Measurements from ENCODE around the gene GPR137B.

GPR137B gene

GRCh38 chr1:236206548-236206947 lies 64.2 kb downstream of the GPR137B start:
- peak; percentile 14 for DNase-seq

- no peak for DNase-seq
These were observed 64.8 kb downstream of the GPR137B start for GRCh38 chr1:236207121-236207520.

- no peak for DNase-seq
These were observed 65.2 kb downstream of the GPR137B start for GRCh38 chr1:236207569-236207968.

- DNase-seq, result no peak
These were observed 66.8 kb downstream of the GPR137B start for GRCh38 chr1:236209185-236209584.

- no peak for DNase-seq
These were observed 67.4 kb downstream of the GPR137B start for GRCh38 chr1:236209713-236210112.

DNA sequence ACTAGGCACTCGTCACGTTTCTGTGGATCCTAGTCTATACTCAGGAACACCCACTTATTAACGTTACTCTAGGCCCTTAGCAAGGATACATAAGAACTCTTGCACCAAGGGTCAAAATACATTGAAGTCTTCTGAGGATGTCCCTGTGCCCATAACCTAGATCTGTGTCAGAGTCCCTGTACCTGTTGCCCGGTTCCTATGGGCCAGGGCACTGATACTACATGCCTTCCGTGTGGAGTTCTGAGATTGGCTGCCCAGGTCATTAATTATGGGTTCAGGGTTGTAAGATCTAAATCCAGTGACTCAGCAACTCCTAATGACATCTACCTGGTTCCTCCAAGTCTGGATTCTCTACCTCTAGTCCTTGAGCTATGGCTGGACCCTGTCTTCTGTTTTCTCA lies 69.5 kb downstream of the GPR137B start:
- DNase-seq, result no peak

GRCh38 chr1:236213534-236213933 lies 71.2 kb downstream of the GPR137B start:
- DNase-seq, result no peak

DNA sequence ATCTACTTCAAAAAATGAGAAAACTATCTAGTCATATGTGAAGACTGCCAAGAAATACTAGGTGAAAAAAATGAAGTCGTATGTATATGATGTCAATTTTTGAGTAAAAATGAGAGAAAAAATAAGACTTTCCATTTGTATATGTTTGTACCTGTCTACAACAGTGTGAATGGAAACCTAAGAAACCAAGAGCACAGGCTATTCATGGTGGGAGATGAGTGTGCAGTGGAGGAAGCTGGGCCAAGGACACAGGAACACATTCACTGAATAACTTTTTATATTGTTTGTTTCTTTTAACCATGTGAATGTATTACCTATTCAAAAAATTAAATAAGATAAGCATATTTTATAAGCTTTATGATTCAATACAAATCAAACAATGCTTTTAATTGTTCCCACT lies 72.4 kb downstream of the GPR137B start:
- no peak for DNase-seq

GRCh38 chr1:236220473-236220872 lies 78.1 kb downstream of the GPR137B start:
- DNase-seq, result no peak

DNA sequence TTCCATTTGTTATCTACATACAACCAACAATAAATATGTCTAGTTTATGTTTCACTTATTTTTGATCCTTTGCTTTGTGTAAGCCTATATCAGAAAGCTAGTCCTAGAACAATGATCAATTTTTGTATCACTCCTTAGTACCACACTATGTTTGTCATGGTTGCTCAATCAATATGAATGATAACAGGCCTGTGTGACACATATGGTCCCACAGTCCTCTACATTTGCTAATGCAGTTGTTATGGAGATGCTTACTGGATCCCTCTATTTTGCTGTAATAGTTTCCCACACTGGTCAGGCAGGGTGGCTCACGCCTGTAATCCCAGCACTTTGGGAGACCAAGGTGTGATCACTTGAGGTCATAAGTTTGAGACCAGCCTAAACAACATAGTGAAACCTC lies 80.3 kb downstream of the GPR137B start:
- DNase-seq, result no peak

GRCh38 chr1:236228411-236228810 lies 86.1 kb downstream of the GPR137B start:
- peak; percentile 42 for DNase-seq

GRCh38 chr1:236235116-236235515 lies 92.8 kb downstream of the GPR137B start:
- no peak for DNase-seq

- no peak for DNase-seq
These were observed 96.8 kb downstream of the GPR137B start for GRCh38 chr1:236239092-236239585.

DNA sequence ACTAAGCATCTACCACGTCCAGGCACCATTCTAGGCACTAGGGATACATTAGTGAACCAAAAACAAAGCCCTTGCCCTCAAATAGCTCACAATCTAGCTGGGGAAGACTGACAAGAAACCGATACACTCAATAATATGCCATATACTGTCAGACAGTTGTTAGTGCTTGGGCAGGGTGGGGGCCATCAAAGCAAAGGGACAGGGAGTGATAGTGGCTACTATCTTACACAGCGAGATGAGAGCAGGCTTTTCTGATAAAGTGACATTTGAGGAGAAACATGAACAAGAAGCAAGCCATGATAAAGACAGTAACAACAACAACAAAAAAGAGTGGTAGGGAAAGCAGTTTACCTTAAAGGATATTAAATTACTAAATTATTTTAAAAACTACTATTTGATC lies 98.3 kb downstream of the GPR137B start:
- no peak for DNase-seq

GRCh38 chr1:236242568-236242967 lies 100.2 kb downstream of the GPR137B start:
- DNase-seq, result no peak

DNA sequence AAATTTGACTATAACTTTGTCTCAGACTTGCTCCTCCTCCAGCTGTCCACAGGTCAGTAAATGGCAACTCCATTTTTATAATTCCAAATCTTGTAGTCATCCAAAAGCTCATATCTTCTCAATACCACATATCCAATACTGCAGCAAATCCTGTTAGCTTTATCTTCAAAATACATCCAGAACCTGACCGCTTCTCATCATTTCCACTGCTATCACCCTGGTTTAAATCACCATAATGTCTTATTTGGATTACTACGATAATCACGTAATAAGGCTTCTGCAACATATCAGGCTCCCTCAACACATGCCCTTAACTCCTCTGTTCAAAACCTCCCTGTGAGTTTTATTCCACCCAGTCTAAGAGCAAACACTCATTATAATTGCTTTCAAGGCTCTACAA lies 104.9 kb downstream of the GPR137B start:
- DNase-seq, result no peak

GRCh38 chr1:236251587-236251986 lies 109.2 kb downstream of the GPR137B start:
- no peak for DNase-seq

- no peak for DNase-seq
These were observed 110.8 kb downstream of the GPR137B start for GRCh38 chr1:236253119-236253518.

GRCh38 chr1:236253918-236254637 lies 111.7 kb downstream of the GPR137B start:
- peak; percentile 48 for DNase-seq

GRCh38 chr1:236257216-236257615 lies 114.9 kb downstream of the GPR137B start:
- no peak for DNase-seq

DNA sequence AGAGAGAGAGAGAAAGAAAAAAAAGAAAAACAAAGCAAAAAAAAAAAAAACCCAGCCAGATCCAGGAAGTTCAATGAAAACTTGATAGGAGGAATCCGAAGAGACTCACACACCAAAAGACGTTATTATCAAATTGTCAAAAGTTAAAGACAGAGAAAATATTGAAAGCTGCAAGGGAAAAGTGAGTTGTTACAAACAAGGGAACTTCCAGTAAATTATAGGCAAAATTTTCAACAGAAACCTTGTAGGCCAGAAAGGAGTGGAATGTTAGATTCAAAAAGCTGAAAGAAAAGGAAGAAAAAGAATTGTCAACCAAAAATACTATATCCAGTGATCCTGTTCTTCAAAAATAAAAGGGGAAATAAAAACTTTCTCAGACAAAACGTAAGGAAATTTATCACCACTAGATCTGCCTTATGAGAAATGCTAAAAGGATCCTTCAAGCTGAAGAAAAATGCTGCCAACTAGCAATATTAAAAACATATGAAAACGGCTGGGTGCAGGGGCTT lies 115.8 kb downstream of the GPR137B start:
- DNase-seq, result no peak
